OCI-LY7 (cell line): ENCODE measurements around the gene SH3RF1.

Source experiments
- EZH2phosphoT487 ChIP-seq: fragments of 200-600 bp; sonication (generic); IDR thresholded peaks from 2 replicates; pipeline ENCODE4 v1.6.1; 2018; ENCODE audit warnings: low read depth, borderline replicate concordance, mild to moderate bottlenecking, mixed run types, antibody characterized with exemption, low read length, moderate library complexity, mixed read lengths
- TF ChIP-seq, protein P1 (sequence below): fragments of 200-600 bp; sonication (generic); conservative IDR thresholded peaks from 2 replicates; pipeline ENCODE4 v1.5.1; 2014; ENCODE audit warnings: mild to moderate bottlenecking, antibody characterized with exemption, low read length, moderate library complexity, mixed read lengths

DNA sequence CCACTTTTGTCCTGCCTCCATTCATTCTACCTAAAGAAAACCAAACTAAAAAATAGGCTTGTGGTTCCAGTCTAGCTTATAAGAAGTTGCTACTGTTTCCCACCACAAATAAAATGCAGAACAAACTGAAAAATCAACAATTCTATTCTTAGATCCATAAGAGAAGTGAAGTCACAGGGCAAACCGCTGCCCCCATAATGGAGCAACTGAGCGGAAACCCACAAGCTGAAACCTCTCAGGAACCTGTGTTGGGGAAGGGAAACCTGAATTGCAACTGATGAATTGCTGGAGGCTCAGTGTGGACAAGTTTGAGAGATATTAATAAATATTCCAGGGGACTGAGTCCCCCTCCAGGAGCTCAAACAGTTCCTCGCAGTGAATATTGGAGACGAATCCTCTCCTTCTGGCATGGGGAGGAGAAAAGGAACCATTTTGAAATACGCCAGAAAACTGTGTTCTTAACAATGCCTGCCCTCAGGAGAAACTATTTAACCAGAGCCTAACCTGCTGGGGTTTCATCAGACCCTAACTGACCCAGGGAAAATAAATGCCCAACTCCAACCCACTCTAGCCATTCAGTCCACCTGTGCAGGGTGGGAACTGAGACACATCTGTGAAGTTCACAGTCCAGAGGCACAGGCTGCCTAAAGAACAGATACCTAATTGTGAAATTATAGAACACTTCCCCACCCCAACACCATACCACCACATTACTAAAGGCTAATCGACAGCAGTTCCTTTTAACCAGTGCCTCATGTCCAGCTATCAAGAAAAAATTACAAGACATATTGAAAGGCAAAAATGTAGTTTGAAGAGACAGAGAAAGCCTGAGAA lies 22.8 kb upstream of the SH3RF1 start:
- TF ChIP-seq, protein P1, sequence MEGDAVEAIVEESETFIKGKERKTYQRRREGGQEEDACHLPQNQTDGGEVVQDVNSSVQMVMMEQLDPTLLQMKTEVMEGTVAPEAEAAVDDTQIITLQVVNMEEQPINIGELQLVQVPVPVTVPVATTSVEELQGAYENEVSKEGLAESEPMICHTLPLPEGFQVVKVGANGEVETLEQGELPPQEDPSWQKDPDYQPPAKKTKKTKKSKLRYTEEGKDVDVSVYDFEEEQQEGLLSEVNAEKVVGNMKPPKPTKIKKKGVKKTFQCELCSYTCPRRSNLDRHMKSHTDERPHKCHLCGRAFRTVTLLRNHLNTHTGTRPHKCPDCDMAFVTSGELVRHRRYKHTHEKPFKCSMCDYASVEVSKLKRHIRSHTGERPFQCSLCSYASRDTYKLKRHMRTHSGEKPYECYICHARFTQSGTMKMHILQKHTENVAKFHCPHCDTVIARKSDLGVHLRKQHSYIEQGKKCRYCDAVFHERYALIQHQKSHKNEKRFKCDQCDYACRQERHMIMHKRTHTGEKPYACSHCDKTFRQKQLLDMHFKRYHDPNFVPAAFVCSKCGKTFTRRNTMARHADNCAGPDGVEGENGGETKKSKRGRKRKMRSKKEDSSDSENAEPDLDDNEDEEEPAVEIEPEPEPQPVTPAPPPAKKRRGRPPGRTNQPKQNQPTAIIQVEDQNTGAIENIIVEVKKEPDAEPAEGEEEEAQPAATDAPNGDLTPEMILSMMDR: no peak
- no peak for TF ChIP-seq EZH2phosphoT487
